ENCODE measurements around the gene PDLIM1.

GRCh38 chr10:95319239-95319638 is 28.4 kb upstream of the PDLIM1 start:
- no peak for TF ChIP-seq RCOR1 (IDR thresholded peaks at IDR 0.05; ENCODE audit: low read length)
- TF ChIP-seq, protein P1, sequence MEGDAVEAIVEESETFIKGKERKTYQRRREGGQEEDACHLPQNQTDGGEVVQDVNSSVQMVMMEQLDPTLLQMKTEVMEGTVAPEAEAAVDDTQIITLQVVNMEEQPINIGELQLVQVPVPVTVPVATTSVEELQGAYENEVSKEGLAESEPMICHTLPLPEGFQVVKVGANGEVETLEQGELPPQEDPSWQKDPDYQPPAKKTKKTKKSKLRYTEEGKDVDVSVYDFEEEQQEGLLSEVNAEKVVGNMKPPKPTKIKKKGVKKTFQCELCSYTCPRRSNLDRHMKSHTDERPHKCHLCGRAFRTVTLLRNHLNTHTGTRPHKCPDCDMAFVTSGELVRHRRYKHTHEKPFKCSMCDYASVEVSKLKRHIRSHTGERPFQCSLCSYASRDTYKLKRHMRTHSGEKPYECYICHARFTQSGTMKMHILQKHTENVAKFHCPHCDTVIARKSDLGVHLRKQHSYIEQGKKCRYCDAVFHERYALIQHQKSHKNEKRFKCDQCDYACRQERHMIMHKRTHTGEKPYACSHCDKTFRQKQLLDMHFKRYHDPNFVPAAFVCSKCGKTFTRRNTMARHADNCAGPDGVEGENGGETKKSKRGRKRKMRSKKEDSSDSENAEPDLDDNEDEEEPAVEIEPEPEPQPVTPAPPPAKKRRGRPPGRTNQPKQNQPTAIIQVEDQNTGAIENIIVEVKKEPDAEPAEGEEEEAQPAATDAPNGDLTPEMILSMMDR (IDR thresholded peaks at IDR 0.05) = no peak
- no peak for TF ChIP-seq RAD21 (IDR thresholded peaks at IDR 0.05; ENCODE audit: low read length)
- TF ChIP-seq USF2 (IDR thresholded peaks at IDR 0.05; ENCODE audit: borderline replicate concordance, low read depth, low read length) = no peak
- TF ChIP-seq, protein P2, sequence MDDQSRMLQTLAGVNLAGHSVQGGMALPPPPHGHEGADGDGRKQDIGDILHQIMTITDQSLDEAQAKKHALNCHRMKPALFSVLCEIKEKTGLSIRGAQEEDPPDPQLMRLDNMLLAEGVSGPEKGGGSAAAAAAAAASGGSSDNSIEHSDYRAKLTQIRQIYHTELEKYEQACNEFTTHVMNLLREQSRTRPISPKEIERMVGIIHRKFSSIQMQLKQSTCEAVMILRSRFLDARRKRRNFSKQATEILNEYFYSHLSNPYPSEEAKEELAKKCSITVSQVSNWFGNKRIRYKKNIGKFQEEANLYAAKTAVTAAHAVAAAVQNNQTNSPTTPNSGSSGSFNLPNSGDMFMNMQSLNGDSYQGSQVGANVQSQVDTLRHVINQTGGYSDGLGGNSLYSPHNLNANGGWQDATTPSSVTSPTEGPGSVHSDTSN (IDR thresholded peaks at IDR 0.05) = no peak
- no peak for TF ChIP-seq SMC3 (IDR thresholded peaks at IDR 0.05; ENCODE audit: low read depth, low read length)
- TF ChIP-seq POLR2AphosphoS5 (IDR thresholded peaks at IDR 0.05; ENCODE audit: low read depth, low read length) = no peak

Data from SK-N-SH (cell line).